HG02678 (cell line): ENCODE measurements around the gene DND1.
A peak's percentile ranks its signal among the peaks of the same experiment; 100 is the strongest.
"Not testable (repeated sequence)": the region's sequence is repeated elsewhere in the genome, so short reads cannot be mapped to it uniquely, and the experiment has no call there.

ENCODE experiments used
- ATAC-seq: cut with Tn5 transposase; IDR thresholded peaks from one replicate; pipeline ENCODE4 v1.9.1; 2021; ENCODE audit warnings: mild to moderate bottlenecking, moderate library complexity; ENCODE audit not compliant: unreplicated experiment

The DND1 gene

GRCh38 chr5:140672455-140673186, 755 bp downstream of the DND1 start:
- no peak for ATAC-seq

GRCh38 chr5:140671472-140672125, 1.8 kb downstream of the DND1 start:
- ATAC-seq, result no peak

- ATAC-seq, result not testable (repeated sequence)
Measured at GRCh38 chr5:140671035-140671434, 2.3 kb downstream of the DND1 start.

- ATAC-seq, result peak; percentile 97
Measured at GRCh38 chr5:140664359-140665119, 8.8 kb downstream of the DND1 start, which contains the start of gene WDR55. WDR55 (plus strand) TSS chr5:140664904; CDS start chr5:140664913, 9 bp downstream.

- no peak for ATAC-seq
Measured at GRCh38 chr5:140664030-140664358, 9.4 kb downstream of the DND1 start.

GRCh38 chr5:140660371-140660770, 13.0 kb downstream of the DND1 start:
- ATAC-seq, result not testable (repeated sequence)

GRCh38 chr5:140658870-140659269, 14.5 kb downstream of the DND1 start:
- ATAC-seq, result no peak

GRCh38 chr5:140647042-140647419, 26.3 kb downstream of the DND1 start:
- peak; percentile 38 for ATAC-seq

- ATAC-seq, result no peak
Measured at GRCh38 chr5:140642718-140643117, 30.7 kb downstream of the DND1 start.

GRCh38 chr5:140641716-140642115, 31.7 kb downstream of the DND1 start:
- ATAC-seq, result no peak

- peak; percentile 96 for ATAC-seq
Measured at GRCh38 chr5:140639148-140639981, 34.0 kb downstream of the DND1 start, which contains the start of gene TMCO6. TMCO6 (plus strand) TSS chr5:140639451; CDS start chr5:140639528, 77 bp downstream.

GRCh38 chr5:140638898-140639147, 34.6 kb downstream of the DND1 start:
- not testable (repeated sequence) for ATAC-seq

GRCh38 chr5:140637371-140638100, 35.8 kb downstream of the DND1 start:
- no peak for ATAC-seq

- ATAC-seq, result no peak
Measured at GRCh38 chr5:140635291-140636257, 37.8 kb downstream of the DND1 start.

- ATAC-seq, result no peak
Measured at GRCh38 chr5:140634103-140634502, 39.3 kb downstream of the DND1 start.

GRCh38 chr5:140633501-140633900, 39.9 kb downstream of the DND1 start:
- no peak for ATAC-seq

- no peak for ATAC-seq
Measured at GRCh38 chr5:140633021-140633471, 40.3 kb downstream of the DND1 start, which contains the start of gene CD14. CD14 (minus strand) TSS chr5:140633175; CDS start chr5:140633071, 104 bp downstream.

- peak; percentile 67 for ATAC-seq
Measured at GRCh38 chr5:140632366-140633020, 40.9 kb downstream of the DND1 start.
